Psoas muscle (tissue), 8 donors: ENCODE data around the gene TCF12. TPM values are rescaled to one million over a fixed set of nuclear protein-coding genes. Genes with fewer than 3 reads are reported as not detected.

Experiments
- ATAC-seq, 4 donors: fragments of 200-7000 bp; cut with Tn5 transposase; one replicate each; pipeline ENCODE4 v1.9.1; 2020; ENCODE audit warnings: moderate library complexity in 3 of 4, mild to moderate bottlenecking in 2 of 4
- DNase-seq, 2 donors: peaks; one replicate each; pipeline ENCODE4 v3.0.0-alpha.2; 2020
- H3K27ac ChIP-seq: fragments of 200-600 bp; one replicate; pipeline ENCODE4 v1.8.0; 2022
- H3K27me3 ChIP-seq, 3 donors: fragments of 200-600 bp in 1 of 3; one replicate each; pipeline versions ENCODE4 v1.6.1 to v1.8.0; 2013 to 2022; ENCODE audit warnings: low read length in 2 of 3, mild to moderate bottlenecking in 2 of 3, moderate library complexity in 1 of 3; ENCODE audit not compliant: insufficient read depth in 3 of 3
- H3K36me3 ChIP-seq, 2 donors: fragments of 200-600 bp in 1 of 2; one replicate each; pipeline versions ENCODE4 v1.6.1 to v1.8.0; 2013 to 2022; ENCODE audit warnings: low read depth in 1 of 2, mild to moderate bottlenecking in 1 of 2, moderate library complexity in 1 of 2; ENCODE audit not compliant: insufficient read depth in 1 of 2
- H3K4me1 ChIP-seq: fragments of 200-600 bp; one replicate; pipeline ENCODE4 v1.8.0; 2022
- H3K4me3 ChIP-seq: fragments of 200-600 bp; one replicate; pipeline ENCODE4 v1.8.0; 2022; ENCODE audit warnings: mild to moderate bottlenecking
- H3K9me3 ChIP-seq: fragments of 200-600 bp; one replicate; pipeline ENCODE4 v1.8.0; 2022
- WGBS, 3 donors: extraction: QIAGEN DNeasy Blood & Tissue Kit; methylation state at CpG; one replicate each; pipeline versions ENCODE4 v1.1.6 to v1.1.7; 2013; 5-methylcytosine and 5-hydroxymethylcytosine counted together
- intact Hi-C, 2 donors: fragments of 100-400 bp; cut with DNase I; formaldehyde crosslinking; loops; one replicate each; pipeline versions ENCODE4 v1.11.0 to v1.14.2; 2022
- polyA plus RNA-seq, 3 donors: library from polyadenylated mRNA; stranded (reverse); fragments of 200-250 nt; gene quantifications; one replicate each; pipeline ENCODE4 v1.2.3, GENCODE V29; 2013
- total RNA-seq, 4 donors: library from RNA; stranded (reverse); fragmentation: NEBNext Ultra II Directional in 2 of 4; extraction: Animal tissue kit (Norgen Biotek cat#: 25700) in 2 of 4; gene quantifications; one replicate each; pipeline versions ENCODE4 v1.2.1 to v1.2.4, GENCODE V29; 2021 to 2023
- TF ChIP-seq, protein P1 (sequence below): fragments of 200-600 bp; IDR thresholded peaks from one replicate; pipeline ENCODE4 v1.8.0; 2022; ENCODE audit warnings: antibody characterized with exemption
- donor health status: healthy with polysubstance abuse.
- donor health status: DM: no; HTN: no; CAD: no; lungs with moderate emphysema.
- donor health status: Bipolar disorder and iron deficiency.
- donor health status: healthy.
- donor health status: DM: yes; HTN: yes; CAD: no.
- donor health status: DM: no; HTN: no; CAD: no.
- donor health status: DM: no; HTN: no; CAD: no.
- donor health status: DM: yes; HTN: yes; CAD: no.

The TCF12 gene
- total and polyA plus RNA-seq, 7 donors = 10.5 to 53.1 (median 30.5) TPM

DNA sequence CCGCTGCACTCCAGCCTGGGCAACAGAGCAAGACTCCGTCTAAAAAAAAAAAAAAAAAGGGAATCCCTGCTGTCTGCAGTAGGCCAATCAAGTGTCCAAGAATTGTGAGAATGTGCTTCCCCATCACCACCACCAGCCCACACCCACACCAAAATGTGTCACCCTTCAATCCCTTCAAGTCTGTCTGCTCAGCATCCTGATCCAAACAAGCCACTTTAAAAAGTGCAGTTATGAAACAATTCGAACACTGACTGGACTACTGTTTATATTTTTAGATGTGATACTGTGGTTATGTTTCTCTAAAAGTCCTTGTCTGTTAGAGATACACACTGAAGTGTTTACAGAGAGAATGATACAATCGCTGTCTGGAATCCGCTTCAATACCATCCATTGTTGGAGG, 379.8 kb downstream of the TCF12 start:
- Histone ChIP-seq H3K36me3 (no peaks in the 10 kb centered on the region), H3K27me3 (no peaks in the 10 kb centered on the region), H3K4me1 (no peaks in the 10 kb centered on the region), H3K4me3 (no peak overlapping the region), H3K9me3 (no peaks in the 10 kb centered on the region), H3K27ac (no peak overlapping the region)
- intact Hi-C loops = loop anchor here in 1 of 2 donors (10.0 kb wide), 1 partner anchor 1707 kb away; no protein-coding TSS in a partner anchor
- TF ChIP-seq, protein P1, sequence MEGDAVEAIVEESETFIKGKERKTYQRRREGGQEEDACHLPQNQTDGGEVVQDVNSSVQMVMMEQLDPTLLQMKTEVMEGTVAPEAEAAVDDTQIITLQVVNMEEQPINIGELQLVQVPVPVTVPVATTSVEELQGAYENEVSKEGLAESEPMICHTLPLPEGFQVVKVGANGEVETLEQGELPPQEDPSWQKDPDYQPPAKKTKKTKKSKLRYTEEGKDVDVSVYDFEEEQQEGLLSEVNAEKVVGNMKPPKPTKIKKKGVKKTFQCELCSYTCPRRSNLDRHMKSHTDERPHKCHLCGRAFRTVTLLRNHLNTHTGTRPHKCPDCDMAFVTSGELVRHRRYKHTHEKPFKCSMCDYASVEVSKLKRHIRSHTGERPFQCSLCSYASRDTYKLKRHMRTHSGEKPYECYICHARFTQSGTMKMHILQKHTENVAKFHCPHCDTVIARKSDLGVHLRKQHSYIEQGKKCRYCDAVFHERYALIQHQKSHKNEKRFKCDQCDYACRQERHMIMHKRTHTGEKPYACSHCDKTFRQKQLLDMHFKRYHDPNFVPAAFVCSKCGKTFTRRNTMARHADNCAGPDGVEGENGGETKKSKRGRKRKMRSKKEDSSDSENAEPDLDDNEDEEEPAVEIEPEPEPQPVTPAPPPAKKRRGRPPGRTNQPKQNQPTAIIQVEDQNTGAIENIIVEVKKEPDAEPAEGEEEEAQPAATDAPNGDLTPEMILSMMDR = no peak
- 77 to 84% (median 78%) methylated on average over 4 to 5 of the region's 5 CpGs for WGBS, 3 donors
- DNase-seq = no peak
- no peak for ATAC-seq

DNA sequence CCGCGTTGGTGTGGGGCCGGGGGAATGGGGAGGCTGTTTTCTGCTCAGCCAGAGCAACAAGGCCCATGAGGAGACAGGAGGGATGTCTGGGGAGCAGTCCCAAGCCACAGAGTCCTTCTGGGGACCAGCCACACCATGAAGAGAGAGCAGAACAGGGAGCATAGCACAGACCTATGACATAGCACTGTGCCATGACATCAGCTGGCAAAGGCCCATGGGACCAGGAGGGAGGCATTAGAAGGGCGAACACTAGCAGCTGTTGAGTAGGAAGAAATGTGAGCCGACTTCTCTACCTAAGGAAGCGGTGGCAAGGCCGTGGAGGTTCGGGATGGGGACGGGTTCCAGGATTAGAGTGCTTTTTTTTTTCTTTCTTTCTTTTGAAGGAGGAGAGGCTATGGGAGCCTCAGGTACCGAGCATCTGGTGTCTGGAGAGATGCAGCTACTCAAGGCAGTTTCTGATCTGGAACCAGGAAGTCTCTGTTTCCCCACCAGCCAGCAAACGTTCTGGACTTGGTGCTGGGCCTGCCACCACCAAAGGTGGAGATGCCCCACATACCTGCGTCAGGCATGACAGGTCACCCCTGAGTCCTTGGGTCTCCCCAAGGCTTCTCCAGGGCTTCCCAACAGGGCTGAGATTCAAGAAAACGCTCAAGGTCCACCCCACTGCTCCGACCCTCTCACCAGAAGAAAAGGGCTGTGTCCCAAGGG, 380.6 kb downstream of the TCF12 start:
- TF ChIP-seq, protein P1 = no peak
- ATAC-seq = peak; percentile 47 to 73 (median 63)
- Histone ChIP-seq H3K4me1 (no peaks in the 10 kb centered on the region), H3K27ac (no peak overlapping the region), H3K27me3 (no peaks in the 10 kb centered on the region), H3K36me3 (no peaks in the 10 kb centered on the region), H3K9me3 (no peaks in the 10 kb centered on the region), H3K4me3 (no peak overlapping the region)
- 55 to 66% (median 63%) methylated on average over 14 of the region's 14 CpGs for WGBS, 3 donors
- DNase-seq = no peak
- intact Hi-C loops = loop anchor here in 1 of 2 donors (10.0 kb wide), 1 partner anchor 1706 kb away; no protein-coding TSS in a partner anchor

DNA sequence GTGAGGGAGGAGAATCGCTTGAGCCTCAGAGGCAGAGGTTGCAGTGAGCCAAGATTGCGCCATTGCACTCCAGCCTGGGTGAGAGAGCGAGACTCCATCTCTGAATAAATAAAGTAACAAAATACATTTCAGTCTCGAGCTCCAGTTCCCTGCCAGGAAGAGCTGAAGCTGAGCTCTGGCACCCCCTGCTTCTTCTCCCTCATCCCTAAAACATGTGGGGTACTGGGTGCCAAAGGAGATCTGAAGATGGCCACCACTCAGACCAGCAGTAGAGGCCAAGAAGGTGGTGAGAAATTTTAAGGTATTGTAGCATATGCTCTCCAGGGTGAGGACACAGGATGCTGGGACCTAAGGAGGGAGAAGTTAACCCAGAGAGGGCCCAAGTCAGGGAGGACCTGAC, 382.9 kb downstream of the TCF12 start:
- H3K27me3 ChIP-seq = no peaks in the 10 kb centered on the region
- DNase-seq (no peak), ATAC-seq (no peak)
- no peak overlapping the region for H3K4me3 ChIP-seq
- H3K27ac ChIP-seq = no peak overlapping the region
- intact Hi-C loops = loop anchor here (10.0 kb wide), 2 partner anchors 387 to 477 kb away; partner anchors contain the start of gene TCF12 (in 1 of the 2)
- H3K9me3 ChIP-seq = no peaks in the 10 kb centered on the region
- WGBS, 3 donors = 83 to 88% (median 84%) methylated on average over 4 of the region's 4 CpGs
- H3K4me1 ChIP-seq = no peaks in the 10 kb centered on the region
- TF ChIP-seq, protein P1 = no peak
- no peaks in the 10 kb centered on the region for H3K36me3 ChIP-seq

DNA sequence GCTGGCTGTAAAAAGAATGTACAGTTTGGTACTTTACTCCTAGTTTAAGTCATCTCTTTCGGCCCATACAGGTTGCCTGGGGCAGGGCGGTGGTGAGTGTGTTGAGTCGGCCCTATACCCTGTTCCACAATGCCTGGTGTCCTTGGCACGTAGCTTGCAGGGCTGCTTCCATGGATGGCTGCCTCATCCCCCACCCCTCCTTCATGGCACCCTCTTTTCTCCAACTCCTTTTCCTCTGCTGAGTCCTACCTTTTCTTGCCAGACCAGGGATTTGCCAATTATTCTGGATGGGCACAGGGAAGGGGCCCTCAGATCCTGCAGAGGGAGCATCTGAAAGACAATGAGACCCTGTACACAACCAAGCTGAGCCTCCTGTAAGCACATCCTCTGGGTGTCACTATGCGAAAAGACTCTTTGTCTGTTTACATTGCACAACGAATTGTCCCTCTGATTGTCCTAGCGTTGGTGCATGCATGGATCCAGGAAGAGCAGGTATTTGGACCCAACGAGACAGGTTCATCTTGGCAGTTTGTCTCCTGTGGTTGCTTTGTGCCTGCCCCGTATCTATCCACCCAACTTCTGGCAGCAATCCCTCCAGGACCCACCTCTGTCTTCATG, 384.3 kb downstream of the TCF12 start:
- H3K9me3 ChIP-seq = no peaks in the 10 kb centered on the region

More for the DNA sequence above, 384.3 kb downstream of the TCF12 start:
- Histone ChIP-seq H3K36me3 (no peaks in the 10 kb centered on the region), H3K27ac (no peak overlapping the region), H3K4me3 (no peak overlapping the region), H3K4me1 (peaks cover 5% of the 10 kb centered on the region), H3K27me3 (no peaks in the 10 kb centered on the region)
- TF ChIP-seq, protein P1 = no peak
- intact Hi-C loops = loop anchor here (10.0 kb wide), 2 partner anchors 388 to 478 kb away; partner anchors contain the start of gene TCF12 (in 1 of the 2)
- WGBS, 3 donors = 78 to 82% (median 80%) methylated on average over 9 of the region's 9 CpGs
- ATAC-seq = no peak
- DNase-seq = no peak
